GM12878 (cell line): ENCODE measurements around the gene MYLK3. TPM values are rescaled to one million over a fixed set of nuclear protein-coding genes. Genes with fewer than 3 reads are reported as not detected.

ENCODE experiments used
- ATF2 ChIP-seq: IDR thresholded peaks from 2 replicates; pipeline ENCODE4 v1.6.1; 2012; ENCODE audit warnings: low read length, inconsistent platforms
- CBFB ChIP-seq: IDR thresholded peaks from 2 replicates; pipeline ENCODE4 v1.6.1; 2016; ENCODE audit warnings: antibody characterized with exemption, low read depth
- CEBPZ ChIP-seq: fragments of 150-350 bp; IDR thresholded peaks from 2 replicates; pipeline ENCODE4 v1.6.1; 2016; ENCODE audit warnings: low read depth, low read length
- FOXM1 ChIP-seq: IDR thresholded peaks from 2 replicates; pipeline ENCODE4 v1.6.1; 2012; ENCODE audit warnings: low read depth, mild to moderate bottlenecking, inconsistent platforms, low read length, moderate library complexity
- HDGF ChIP-seq: fragments of 450-650 bp; IDR thresholded peaks from 2 replicates; pipeline ENCODE4 v1.6.1; 2016; ENCODE audit warnings: antibody characterized with exemption
- IRF3 ChIP-seq: fragments of 450-650 bp; IDR thresholded peaks from 2 replicates; pipeline ENCODE4 v1.6.1; 2014; ENCODE audit warnings: mild to moderate bottlenecking
- JUNB ChIP-seq: IDR thresholded peaks from 2 replicates; pipeline ENCODE4 v1.6.1; 2016; ENCODE audit warnings: antibody characterized with exemption, mild to moderate bottlenecking
- SP1 ChIP-seq: IDR thresholded peaks from one replicate; pipeline ENCODE4 v1.6.1; 2011; ENCODE audit warnings: low read depth, low read length
- polyA plus RNA-seq, 11 experiments: library from polyadenylated mRNA; depleted of rRNA in 4 of 11; unstranded in 6 of 11; stranded (reverse) in 5 of 11; fragments of >200 nt; fragmentation: Nextera tagmentation in 4 of 11; fragmentation: Illumina TruSeq in 1 of 11; extraction: Ambion mirVana in 4 of 11; extraction: Trizol in 1 of 11; gene quantifications; 1 replicate in 1 of 11; 2 replicates in 10 of 11; pipeline versions ENCODE4 v1.2.1 to v1.2.3, GENCODE V29; 2011 to 2016; ENCODE audit warnings: inconsistent platforms in 2 of 11, missing spikeins in 2 of 11, low read depth in 1 of 11
- total RNA-seq, 4 experiments: library from RNA; depleted of rRNA in 3 of 4; stranded (reverse); fragments of >200 nt in 3 of 4; fragmentation: Illumina TruSeq in 1 of 4; extraction: Trizol in 1 of 4; gene quantifications; 2 replicates each; pipeline versions ENCODE4 v1.2.1 to v1.2.3, GENCODE V29; 2013 to 2021

MYLK3 gene
- total and polyA plus RNA-seq, 10 of the 15 experiments (the other 5 are each of a cell fraction or from before 2014, with no cell fraction given), result 0.02 to 0.46 (median 0.17) TPM

GRCh38 chr16:46687486-46687885, 60.7 kb downstream of the MYLK3 start (continued):
- TF ChIP-seq ATF2 (no peak), FOXM1 (no peak), HDGF (no peak), CBFB (no peak), CEBPZ (no peak), IRF3 (no peak), JUNB (no peak), SP1 (no peak)
